Tibial nerve (tissue), 4 donors: ENCODE measurements around the gene TSEN15. TPM values are rescaled to one million over a fixed set of nuclear protein-coding genes. Genes with fewer than 3 reads are reported as not detected.

Experiments used
- DNase-seq, 2 donors: peaks; one replicate each; pipeline ENCODE4 v3.0.0-alpha.2; 2019; ENCODE audit warnings: low spot score in 2 of 2
- H3K27ac ChIP-seq, 4 donors: fragments of 200-600 bp; sonication (generic) in 3 of 4; one replicate each; pipeline ENCODE4 v1.5.1; 2017 to 2019; ENCODE audit warnings: mild to moderate bottlenecking in 1 of 4
- H3K27me3 ChIP-seq, 2 donors: fragments of 200-600 bp; sonication (generic) in 1 of 2; one replicate each; pipeline versions ENCODE4 v1.5.1 to v1.6.0; 2017 to 2019
- H3K36me3 ChIP-seq, 3 donors: fragments of 200-600 bp; sonication (generic); one replicate each; pipeline ENCODE4 v1.5.1; 2018 to 2019
- H3K4me1 ChIP-seq, 4 donors: fragments of 200-600 bp; sonication (generic) in 3 of 4; one replicate each; pipeline ENCODE4 v1.5.1; 2017 to 2019
- H3K4me3 ChIP-seq, 4 donors: fragments of 200-600 bp; sonication (generic) in 3 of 4; one replicate each; pipeline ENCODE4 v1.5.1; 2017 to 2019; ENCODE audit warnings: mild to moderate bottlenecking in 1 of 4, moderate library complexity in 1 of 4
- H3K9me3 ChIP-seq, 4 donors: fragments of 200-600 bp; sonication (generic) in 3 of 4; one replicate each; pipeline ENCODE4 v1.5.1; 2017 to 2019
- EP300 ChIP-seq, 2 donors: sonication (generic); formaldehyde crosslinking; IDR thresholded peaks; one replicate each; pipeline ENCODE4 v1.6.1; 2017; ENCODE audit warnings: antibody characterized with exemption in 2 of 2, mild to moderate bottlenecking in 1 of 2
- POLR2A ChIP-seq, 2 donors: fragments of 450-650 bp; IDR thresholded peaks; one replicate each; pipeline ENCODE4 v1.6.1; 2017; ENCODE audit warnings: antibody characterized with exemption in 2 of 2, mild to moderate bottlenecking in 2 of 2, moderate library complexity in 2 of 2
- WGBS, 2 donors: methylation state at CpG; one replicate each; pipeline ENCODE4 v1.1.5; 2018; 5-methylcytosine and 5-hydroxymethylcytosine counted together
- total RNA-seq, 4 donors: library from RNA; depleted of rRNA; stranded (reverse); fragments of >200 nt; gene quantifications; one replicate each; pipeline ENCODE4 v1.1.0, GENCODE V29; 2016
- TF ChIP-seq, protein P1 (sequence below), 5 experiments: fragments of 200-600 bp in 3 of 5; fragments of 450-650 bp in 2 of 5; sonication (generic) in 3 of 5; IDR thresholded peaks; one replicate each; pipeline ENCODE4 v1.5.1; 2016 to 2019; ENCODE audit warnings: antibody characterized with exemption in 5 of 5, mild to moderate bottlenecking in 3 of 5, moderate library complexity in 2 of 5

The TSEN15 gene
- total RNA-seq, 4 donors from 2014 or later: 25.5 to 36.5 (median 31.5) TPM

DNA sequence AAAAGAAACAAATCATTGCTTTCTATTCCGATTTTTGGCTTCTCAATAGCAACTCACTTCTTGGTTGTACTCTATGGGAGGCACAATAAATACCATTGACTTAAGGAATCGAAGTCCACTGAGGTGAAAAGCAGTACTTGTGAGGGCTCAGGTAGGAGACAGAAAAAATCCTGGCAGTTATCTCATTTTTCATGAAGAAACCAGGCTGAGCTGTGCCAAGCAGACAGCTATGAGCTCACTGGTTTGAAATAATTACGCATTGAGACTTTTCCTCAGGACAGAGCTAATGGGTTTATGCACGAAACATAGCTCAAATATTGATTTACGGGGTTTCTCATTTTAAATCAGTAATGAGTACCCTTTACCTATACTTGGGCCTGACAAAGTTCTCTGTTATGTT, 32.5 kb upstream of the TSEN15 start:
- H3K27me3 ChIP-seq: no peaks in the 10 kb centered on the region
- H3K9me3 ChIP-seq: no peaks in the 10 kb centered on the region
- no peak overlapping the region for H3K27ac ChIP-seq
- WGBS, 2 donors: 54 to 59% methylated on average over 5 of the region's 5 CpGs
- TF ChIP-seq, protein P1, sequence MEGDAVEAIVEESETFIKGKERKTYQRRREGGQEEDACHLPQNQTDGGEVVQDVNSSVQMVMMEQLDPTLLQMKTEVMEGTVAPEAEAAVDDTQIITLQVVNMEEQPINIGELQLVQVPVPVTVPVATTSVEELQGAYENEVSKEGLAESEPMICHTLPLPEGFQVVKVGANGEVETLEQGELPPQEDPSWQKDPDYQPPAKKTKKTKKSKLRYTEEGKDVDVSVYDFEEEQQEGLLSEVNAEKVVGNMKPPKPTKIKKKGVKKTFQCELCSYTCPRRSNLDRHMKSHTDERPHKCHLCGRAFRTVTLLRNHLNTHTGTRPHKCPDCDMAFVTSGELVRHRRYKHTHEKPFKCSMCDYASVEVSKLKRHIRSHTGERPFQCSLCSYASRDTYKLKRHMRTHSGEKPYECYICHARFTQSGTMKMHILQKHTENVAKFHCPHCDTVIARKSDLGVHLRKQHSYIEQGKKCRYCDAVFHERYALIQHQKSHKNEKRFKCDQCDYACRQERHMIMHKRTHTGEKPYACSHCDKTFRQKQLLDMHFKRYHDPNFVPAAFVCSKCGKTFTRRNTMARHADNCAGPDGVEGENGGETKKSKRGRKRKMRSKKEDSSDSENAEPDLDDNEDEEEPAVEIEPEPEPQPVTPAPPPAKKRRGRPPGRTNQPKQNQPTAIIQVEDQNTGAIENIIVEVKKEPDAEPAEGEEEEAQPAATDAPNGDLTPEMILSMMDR (IDR thresholded peaks at IDR 0.05): no peak
- TF ChIP-seq POLR2A (IDR thresholded peaks at IDR 0.05) (no peak), EP300 (IDR thresholded peaks at IDR 0.05) (no peak)
- peaks cover 0 to 16% (median 0%) of the 10 kb centered on the region in 4 donors for H3K4me1 ChIP-seq
- H3K36me3 ChIP-seq: no peaks in the 10 kb centered on the region
- no peak for DNase-seq
- H3K4me3 ChIP-seq: no peak overlapping the region

DNA sequence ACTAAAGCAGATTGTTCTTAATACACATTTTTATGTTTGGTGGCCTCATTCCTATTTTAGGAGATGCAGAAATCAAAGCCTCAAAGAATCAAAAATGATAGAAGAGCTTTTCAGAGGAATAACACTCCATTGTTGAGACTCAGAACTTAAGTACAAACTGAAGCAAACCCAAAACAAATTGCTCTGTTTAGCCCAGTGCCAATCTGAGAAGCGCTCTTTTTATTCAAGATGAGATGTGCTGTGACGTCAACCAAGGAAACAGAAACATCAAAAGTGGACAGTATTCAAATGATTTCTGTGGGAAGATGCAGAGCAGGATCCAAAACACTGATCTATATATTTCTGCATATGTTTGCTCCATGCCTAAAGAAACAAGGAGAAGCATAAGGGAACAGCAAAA, 32.0 kb upstream of the TSEN15 start:
- no peak overlapping the region for H3K27ac ChIP-seq
- peaks cover 0 to 16% (median 0%) of the 10 kb centered on the region in 4 donors for H3K4me1 ChIP-seq
- DNase-seq: no peak

DNA sequence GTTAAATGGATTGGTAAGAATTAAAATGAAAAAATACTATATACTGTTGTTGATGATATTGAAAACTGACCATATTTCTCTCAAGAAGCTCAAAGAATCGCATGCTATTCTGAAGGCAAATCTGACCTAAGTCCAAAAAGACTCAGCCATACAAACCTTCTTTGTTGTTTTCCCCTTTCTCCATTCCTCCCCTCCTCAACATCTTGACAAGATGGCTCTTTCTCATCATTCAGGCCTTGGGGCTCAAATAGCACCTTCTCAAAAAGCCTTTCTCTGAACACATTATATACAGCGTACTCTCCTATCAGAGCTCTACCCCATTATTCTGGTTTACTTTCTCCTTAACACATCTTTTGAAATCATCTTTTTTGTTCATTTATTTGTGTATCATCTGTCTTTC, 31.2 kb upstream of the TSEN15 start:
- 90 to 93% methylated on average over 2 of the region's 2 CpGs for WGBS, 2 donors
- H3K4me1 ChIP-seq: peaks cover 0 to 16% (median 0%) of the 10 kb centered on the region in 4 donors

More for the DNA sequence above, 32.0 kb upstream of the TSEN15 start:
- TF ChIP-seq POLR2A (IDR thresholded peaks at IDR 0.05) (no peak), EP300 (IDR thresholded peaks at IDR 0.05) (no peak)
- TF ChIP-seq, protein P1 (IDR thresholded peaks at IDR 0.05): no peak
- Histone ChIP-seq H3K36me3 (no peaks in the 10 kb centered on the region), H3K27me3 (no peaks in the 10 kb centered on the region), H3K4me3 (no peak overlapping the region), H3K9me3 (no peaks in the 10 kb centered on the region)
- 37 to 38% methylated on average over 2 of the region's 2 CpGs for WGBS, 2 donors

DNA sequence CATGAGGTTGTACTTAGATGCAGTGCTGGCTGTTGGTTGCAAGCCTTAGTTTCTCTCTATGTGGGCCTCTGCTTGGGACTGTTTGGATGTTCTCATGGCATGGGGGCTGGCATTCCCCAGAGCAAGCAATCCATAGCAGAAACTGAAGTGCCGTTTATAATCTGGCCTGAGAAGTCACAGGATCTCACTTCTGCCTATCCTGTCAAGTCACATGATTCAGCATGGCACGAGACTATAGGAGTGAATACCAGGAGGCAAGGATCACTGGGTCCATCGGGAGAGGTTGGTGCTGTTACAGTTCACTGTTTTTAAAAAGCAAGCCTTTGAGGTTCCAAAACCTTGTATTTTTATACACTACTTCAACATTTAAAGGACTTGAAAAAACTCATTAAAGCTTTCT, 30.7 kb upstream of the TSEN15 start:
- Histone ChIP-seq H3K36me3 (no peaks in the 10 kb centered on the region), H3K9me3 (no peaks in the 10 kb centered on the region), H3K27ac (no peak overlapping the region), H3K4me1 (peaks cover 0 to 16% (median 0%) of the 10 kb centered on the region in 4 donors), H3K27me3 (no peaks in the 10 kb centered on the region), H3K4me3 (no peak overlapping the region)
- DNase-seq: no peak
- TF ChIP-seq POLR2A (IDR thresholded peaks at IDR 0.05) (no peak), EP300 (IDR thresholded peaks at IDR 0.05) (no peak)
- TF ChIP-seq, protein P1 (IDR thresholded peaks at IDR 0.05): no peak
- WGBS, 2 donors: 65 to 70% methylated on average over 3 of the region's 3 CpGs

More for the DNA sequence above, 31.2 kb upstream of the TSEN15 start:
- Histone ChIP-seq H3K36me3 (no peaks in the 10 kb centered on the region), H3K4me3 (no peak overlapping the region), H3K9me3 (no peaks in the 10 kb centered on the region), H3K27me3 (no peaks in the 10 kb centered on the region), H3K27ac (no peak overlapping the region)
- no peak for DNase-seq
- TF ChIP-seq, protein P1 (IDR thresholded peaks at IDR 0.05): no peak
- TF ChIP-seq EP300 (IDR thresholded peaks at IDR 0.05) (no peak), POLR2A (IDR thresholded peaks at IDR 0.05) (no peak)

DNA sequence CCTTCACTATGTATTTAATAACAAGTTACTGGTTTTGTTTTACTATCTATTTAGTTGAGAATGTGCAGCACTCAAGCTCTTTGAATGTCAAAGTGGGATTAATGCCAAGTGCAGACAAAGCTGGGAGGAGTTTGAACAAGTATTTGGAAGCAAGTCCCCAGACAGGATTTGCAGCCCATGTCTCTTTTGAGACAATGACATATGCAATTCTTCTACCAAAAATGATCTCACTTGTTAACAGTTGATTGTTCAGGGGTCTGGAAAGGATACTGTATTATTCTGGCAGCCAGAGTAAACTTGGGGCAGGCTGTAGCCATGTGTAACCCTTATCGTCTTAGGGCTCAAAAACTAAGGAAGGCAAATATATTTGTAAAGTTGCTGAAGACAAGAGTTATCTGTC, 29.8 kb upstream of the TSEN15 start:
- TF ChIP-seq POLR2A (IDR thresholded peaks at IDR 0.05) (no peak), EP300 (IDR thresholded peaks at IDR 0.05) (no peak)
- TF ChIP-seq, protein P1 (IDR thresholded peaks at IDR 0.05): no peak
- 20 to 51% methylated on average over 1 of the region's 1 CpG for WGBS, 2 donors
- H3K36me3 ChIP-seq: no peaks in the 10 kb centered on the region
- H3K4me3 ChIP-seq: no peak overlapping the region
- peaks cover 0 to 16% (median 0%) of the 10 kb centered on the region in 4 donors for H3K4me1 ChIP-seq
- H3K9me3 ChIP-seq: no peaks in the 10 kb centered on the region
- no peaks in the 10 kb centered on the region for H3K27me3 ChIP-seq
- no peak for DNase-seq
- H3K27ac ChIP-seq: no peak overlapping the region
